GM12864 (cell line): ENCODE measurements around the gene ANKRD34C.
A peak's percentile ranks its signal among the peaks of the same experiment; 100 is the strongest.
"Not testable (repeated sequence)": the region's sequence is repeated elsewhere in the genome, so short reads cannot be mapped to it uniquely, and the experiment has no call there.

Source experiments
- DNase-seq: peaks from one replicate; pipeline ENCODE4 v3.0.0-alpha.2; 2011; ENCODE audit warnings: low read depth
- H3K4me3 ChIP-seq: 2 replicates; pipeline ENCODE4 v1.5.1; 2011; ENCODE audit warnings: mild to moderate bottlenecking, low read depth, low read length, control low read depth
- TF ChIP-seq, protein P1 (sequence below): IDR thresholded peaks from 2 replicates; pipeline ENCODE4 v1.5.1; 2011; ENCODE audit warnings: low read depth, mild to moderate bottlenecking, moderate library complexity, low read length, control low read depth, inconsistent platforms; ENCODE audit errors: missing control alignments

The ANKRD34C gene

DNA sequence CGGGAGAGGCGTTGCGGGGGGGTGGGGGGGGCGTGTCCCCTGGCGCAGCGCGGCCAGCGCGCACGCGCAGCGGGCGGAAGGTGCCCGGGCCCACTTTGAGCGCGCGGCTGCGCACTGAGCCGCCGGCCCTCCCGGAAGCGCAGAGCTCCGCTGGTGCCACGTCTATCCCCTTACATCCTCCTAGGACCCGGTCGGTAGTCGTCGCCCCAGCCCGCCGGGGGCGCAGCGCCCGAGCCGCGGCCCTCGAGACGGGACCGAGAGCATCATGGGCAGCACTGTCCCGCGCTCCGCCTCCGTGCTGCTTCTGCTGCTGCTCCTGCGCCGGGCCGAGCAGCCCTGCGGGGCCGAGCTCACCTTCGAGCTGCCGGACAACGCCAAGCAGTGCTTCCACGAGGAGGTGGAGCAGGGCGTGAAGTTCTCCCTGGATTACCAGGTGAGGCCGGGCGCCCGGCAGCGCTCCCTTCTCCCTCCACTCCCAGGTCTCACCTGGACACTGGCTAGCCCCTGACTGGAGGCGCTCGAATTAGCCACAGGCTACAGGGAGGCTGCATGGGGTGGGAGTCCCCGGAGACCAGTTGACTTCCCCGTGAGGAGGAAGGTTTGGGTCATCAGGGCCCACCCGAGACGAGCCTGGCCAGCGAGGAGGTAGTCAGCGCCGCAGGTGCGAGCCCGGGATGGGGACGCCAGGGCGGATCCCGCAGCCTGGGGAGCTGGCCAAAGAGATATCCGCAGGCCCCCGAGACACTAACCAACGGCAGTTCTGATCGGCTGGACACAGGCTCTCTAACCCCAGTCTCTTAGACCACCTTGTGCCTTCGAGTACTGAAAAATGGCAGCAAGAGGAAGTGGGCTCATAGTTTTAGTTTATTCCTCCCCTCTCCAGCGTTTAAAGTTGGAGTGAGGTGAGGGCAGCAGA lies 28.7 kb downstream of the ANKRD34C start, which contains the start of gene TMED3:
TSS of gene TMED3 (plus strand) at position 128 of the 916 bp plus-strand sequence. CDS start at position 266, 138 bp downstream.
- TF ChIP-seq, protein P1, sequence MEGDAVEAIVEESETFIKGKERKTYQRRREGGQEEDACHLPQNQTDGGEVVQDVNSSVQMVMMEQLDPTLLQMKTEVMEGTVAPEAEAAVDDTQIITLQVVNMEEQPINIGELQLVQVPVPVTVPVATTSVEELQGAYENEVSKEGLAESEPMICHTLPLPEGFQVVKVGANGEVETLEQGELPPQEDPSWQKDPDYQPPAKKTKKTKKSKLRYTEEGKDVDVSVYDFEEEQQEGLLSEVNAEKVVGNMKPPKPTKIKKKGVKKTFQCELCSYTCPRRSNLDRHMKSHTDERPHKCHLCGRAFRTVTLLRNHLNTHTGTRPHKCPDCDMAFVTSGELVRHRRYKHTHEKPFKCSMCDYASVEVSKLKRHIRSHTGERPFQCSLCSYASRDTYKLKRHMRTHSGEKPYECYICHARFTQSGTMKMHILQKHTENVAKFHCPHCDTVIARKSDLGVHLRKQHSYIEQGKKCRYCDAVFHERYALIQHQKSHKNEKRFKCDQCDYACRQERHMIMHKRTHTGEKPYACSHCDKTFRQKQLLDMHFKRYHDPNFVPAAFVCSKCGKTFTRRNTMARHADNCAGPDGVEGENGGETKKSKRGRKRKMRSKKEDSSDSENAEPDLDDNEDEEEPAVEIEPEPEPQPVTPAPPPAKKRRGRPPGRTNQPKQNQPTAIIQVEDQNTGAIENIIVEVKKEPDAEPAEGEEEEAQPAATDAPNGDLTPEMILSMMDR: peak; percentile 45
- peak; percentile 73 for DNase-seq
- peak within 1 kb of the TSS; percentile 99 for H3K4me3 ChIP-seq

DNA sequence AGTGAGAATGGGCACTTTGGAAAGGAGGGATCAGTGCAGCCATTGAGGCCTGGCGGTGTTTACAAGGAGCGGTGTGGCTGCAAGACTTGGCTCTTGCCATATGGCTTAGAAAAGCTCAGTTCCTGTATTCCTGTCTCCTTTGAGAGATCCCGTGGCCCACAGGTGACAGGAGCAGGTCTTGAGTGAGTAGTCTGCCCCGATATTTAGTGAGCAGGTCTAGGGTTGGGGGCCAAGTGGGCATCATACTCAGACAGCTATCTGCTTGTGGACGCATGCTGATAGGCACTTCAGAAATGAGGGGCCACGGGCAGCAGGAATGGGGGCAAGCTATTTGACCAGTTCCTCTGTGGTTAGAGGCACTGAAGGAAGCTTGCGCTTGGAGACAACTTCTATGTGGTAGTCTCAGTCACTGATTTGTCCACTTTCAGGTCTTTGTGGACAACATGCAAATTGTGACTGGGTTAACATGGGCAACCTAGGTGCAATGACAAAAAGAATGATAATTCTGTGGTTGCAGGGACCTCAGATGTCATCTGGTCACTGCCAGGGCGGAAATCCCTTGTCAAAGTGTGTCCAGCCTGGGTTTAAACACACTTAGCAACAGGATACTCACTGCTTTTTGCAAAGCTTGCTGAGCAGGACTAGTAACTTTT lies 29.5 kb downstream of the ANKRD34C start:
- TF ChIP-seq, protein P1: no peak
- peak overlapping the region; percentile 99 for H3K4me3 ChIP-seq
- DNase-seq: no peak

DNA sequence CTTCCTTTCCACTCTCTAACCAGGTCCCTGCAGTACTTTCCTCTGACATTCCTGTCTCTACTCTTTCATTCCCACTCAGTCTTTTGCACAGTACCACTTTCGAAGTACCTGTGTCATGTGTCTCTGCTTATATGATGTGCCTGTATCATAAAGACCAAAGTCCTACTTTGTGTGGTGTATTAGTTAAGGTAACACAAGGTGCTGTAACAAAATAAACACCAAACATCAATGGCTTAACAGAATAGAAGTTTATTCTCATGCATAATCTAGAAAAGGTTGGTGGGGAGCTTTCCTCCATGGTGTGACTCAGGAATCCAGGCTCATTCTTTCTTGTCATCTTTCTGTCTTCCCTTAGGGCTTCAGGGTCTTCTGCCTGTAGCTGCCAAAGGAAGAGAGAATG lies 31.7 kb downstream of the ANKRD34C start:
- TF ChIP-seq, protein P1: no peak
- no peak for DNase-seq
- no peak overlapping the region for H3K4me3 ChIP-seq

DNA sequence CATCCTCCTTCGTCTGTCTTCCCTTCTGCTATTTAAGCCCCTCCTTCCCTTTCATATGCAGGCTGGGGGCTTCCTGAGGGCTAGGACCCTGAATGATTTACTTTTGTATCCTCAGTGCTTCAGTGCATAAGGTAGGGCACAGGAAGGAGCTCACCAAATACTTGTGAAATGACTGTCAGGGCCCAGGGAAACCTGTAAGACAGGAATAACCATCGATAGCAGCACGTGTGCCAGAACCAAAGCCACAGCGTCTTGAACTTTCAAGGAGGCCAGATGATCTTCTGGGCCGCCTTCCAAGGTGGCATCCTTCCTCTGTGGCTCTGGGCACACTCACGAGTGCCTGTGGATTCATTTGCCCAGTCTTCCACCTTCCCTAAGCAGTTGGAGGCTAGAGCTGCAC lies 32.3 kb downstream of the ANKRD34C start:
- TF ChIP-seq, protein P1: no peak
- no peak for DNase-seq
- H3K4me3 ChIP-seq: no peak overlapping the region

DNA sequence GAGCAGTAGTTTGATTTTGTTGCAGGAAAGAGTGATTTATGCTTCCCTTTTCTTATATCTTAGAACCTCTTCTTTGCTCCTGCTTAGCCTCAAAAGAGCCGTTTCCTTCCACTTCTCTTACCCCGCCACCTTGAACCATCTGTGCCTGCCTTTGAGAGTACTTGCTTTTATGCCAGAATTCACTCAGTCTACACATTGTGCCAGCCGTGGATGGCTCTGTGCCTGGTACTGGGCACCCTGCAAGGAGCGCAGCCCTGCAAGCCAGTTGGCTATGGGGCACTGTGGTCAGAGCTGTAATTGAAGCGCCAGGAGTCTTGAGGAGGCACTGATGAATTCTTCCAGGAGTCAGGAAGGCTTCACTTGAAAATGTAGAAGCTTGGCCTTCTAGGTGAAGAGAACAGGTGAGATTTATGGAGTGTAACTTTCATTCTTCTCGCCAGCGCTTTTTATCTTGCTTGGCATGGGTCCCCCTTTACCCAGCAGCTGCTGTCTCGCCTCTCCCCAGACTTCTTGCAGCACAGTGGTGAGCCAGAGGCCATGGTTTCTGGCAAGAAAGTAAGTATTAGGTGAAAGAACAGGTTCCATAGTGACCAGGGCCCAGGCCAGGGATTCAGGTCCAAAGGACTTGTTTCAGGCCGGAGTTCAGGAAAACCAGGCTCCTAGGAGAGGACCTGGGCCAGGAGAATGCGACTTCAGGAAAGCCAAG lies 33.3 kb downstream of the ANKRD34C start:
- TF ChIP-seq, protein P1: no peak
- H3K4me3 ChIP-seq: no peak overlapping the region
- no peak for DNase-seq

DNA sequence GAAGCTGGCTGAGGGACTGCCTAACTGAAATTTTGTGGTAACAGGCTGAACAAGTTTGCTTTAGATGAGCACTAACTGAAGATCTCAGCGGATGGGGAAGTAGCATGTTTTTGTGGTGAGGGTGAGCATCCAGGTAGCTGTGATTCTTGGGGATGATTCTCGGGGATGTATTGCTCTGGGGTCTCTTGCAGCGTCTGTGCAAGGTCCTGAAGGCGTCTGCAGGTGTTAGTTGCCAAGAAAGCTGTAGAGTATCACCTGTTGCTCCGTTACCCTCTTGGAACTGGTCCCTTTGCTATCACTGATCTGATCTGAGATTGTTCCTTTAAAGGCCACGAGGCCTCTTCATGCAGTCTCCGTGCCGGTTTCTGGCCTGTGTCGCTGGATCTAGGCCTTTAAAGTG lies 34.3 kb downstream of the ANKRD34C start:
- H3K4me3 ChIP-seq: no peak overlapping the region
- TF ChIP-seq, protein P1: no peak
- DNase-seq: no peak

DNA sequence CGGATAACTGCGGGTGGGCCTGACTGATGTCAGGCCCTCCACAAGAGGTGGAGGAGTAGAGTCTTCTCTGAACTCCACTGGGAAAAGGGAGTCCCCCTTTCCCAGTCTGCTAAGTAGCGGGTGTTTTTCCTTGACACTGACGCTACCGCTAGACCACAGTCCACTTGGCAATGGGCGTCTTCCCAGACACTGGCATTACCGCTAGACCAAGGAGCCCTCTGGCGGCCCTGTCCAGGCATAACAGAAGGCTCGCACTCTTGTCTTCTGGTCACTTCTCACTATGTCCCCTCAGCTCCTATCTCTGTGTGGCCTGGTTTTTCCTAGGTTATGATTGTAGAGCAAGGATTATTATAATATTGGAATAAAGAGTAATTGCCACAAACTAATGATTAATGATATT lies 37.5 kb downstream of the ANKRD34C start:
- DNase-seq, H3K4me3 ChIP-seq: not testable (repeated sequence)
